PC-9 (cell line): Measurements from ENCODE around the gene C3orf18.

ENCODE experiments used
- EZH2 ChIP-seq: fragments of 200-600 bp; sonication (generic); IDR thresholded peaks from 2 replicates; pipeline ENCODE4 v1.8.0; 2017; ENCODE audit warnings: antibody characterized with exemption, low read depth
- TF ChIP-seq, protein P1 (sequence below): fragments of 200-600 bp; sonication (generic); conservative IDR thresholded peaks from 2 replicates; pipeline ENCODE4 v1.6.1; 2017; ENCODE audit warnings: mixed run types, antibody characterized with exemption, mild to moderate bottlenecking, moderate library complexity

DNA sequence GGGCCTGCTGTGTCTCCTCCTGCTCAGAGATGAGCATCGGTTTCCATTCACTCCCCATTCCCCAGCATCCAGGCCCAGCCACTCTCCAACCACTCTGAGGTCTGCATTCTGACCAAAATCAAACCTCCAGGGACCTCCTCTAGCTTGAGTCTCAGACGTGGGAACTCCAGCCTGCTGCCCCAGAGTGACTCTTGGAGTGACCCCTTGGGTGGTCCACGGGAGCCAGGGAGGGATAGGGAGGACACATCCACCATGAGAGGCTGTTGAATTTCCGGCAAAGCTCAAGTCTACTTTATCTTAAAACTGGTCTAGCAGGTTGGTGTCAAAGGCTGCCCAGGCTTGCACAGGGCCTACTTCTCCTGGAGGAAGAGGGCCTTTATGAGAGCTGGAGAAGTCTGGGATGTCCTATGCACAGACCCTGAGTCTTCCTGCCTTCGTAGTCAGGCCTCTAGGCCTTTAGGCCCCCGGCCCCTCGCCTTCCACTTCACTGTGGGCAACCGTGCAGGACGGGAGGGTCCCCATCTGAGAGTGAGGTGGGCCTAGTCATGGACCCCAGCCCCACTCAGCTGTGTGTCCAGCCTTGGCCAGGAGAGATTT lies 35.1 kb upstream of the C3orf18 start:
- TF ChIP-seq, protein P1, sequence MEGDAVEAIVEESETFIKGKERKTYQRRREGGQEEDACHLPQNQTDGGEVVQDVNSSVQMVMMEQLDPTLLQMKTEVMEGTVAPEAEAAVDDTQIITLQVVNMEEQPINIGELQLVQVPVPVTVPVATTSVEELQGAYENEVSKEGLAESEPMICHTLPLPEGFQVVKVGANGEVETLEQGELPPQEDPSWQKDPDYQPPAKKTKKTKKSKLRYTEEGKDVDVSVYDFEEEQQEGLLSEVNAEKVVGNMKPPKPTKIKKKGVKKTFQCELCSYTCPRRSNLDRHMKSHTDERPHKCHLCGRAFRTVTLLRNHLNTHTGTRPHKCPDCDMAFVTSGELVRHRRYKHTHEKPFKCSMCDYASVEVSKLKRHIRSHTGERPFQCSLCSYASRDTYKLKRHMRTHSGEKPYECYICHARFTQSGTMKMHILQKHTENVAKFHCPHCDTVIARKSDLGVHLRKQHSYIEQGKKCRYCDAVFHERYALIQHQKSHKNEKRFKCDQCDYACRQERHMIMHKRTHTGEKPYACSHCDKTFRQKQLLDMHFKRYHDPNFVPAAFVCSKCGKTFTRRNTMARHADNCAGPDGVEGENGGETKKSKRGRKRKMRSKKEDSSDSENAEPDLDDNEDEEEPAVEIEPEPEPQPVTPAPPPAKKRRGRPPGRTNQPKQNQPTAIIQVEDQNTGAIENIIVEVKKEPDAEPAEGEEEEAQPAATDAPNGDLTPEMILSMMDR, result no peak
- TF ChIP-seq EZH2, result no peak
